Nephron (organoid): ENCODE data around the gene SHB.

Experiments
- H3K27ac Mint-ChIP-seq, 3 experiments: 2 replicates each; pipeline ENCODE4 v1.8.0; 2020; ENCODE audit warnings: mixed read lengths in 3 of 3, mild to moderate bottlenecking in 2 of 3, moderate library complexity in 1 of 3
- H3K27me3 Mint-ChIP-seq: 2 replicates; pipeline ENCODE4 v1.8.0; 2021; ENCODE audit warnings: low read depth, mild to moderate bottlenecking, moderate library complexity, mixed read lengths
- H3K36me3 Mint-ChIP-seq: 2 replicates; pipeline ENCODE4 v1.8.0; 2020; ENCODE audit warnings: low read depth, mixed read lengths
- H3K4me1 Mint-ChIP-seq: 2 replicates; pipeline ENCODE4 v1.8.0; 2020; ENCODE audit warnings: mixed read lengths
- H3K4me3 Mint-ChIP-seq, 3 experiments: 2 replicates each; pipeline ENCODE4 v1.8.0; 2020; ENCODE audit warnings: mild to moderate bottlenecking in 3 of 3, mixed read lengths in 3 of 3, moderate library complexity in 2 of 3
- H3K9me3 Mint-ChIP-seq: 2 replicates; pipeline ENCODE4 v1.8.0; 2020; ENCODE audit warnings: mixed read lengths
- CTCF ChIP-seq, 3 experiments: fragments of 200-600 bp; sonication (generic); IDR thresholded peaks; one replicate each; pipeline ENCODE4 v1.5.0; 2021; ENCODE audit warnings: antibody characterized with exemption in 3 of 3; ENCODE audit not compliant: unreplicated experiment in 3 of 3

Gene SHB

GRCh38 chr9:38079461-38080031 lies 10.5 kb upstream of the SHB start:
- peaks cover 6% of the 10 kb centered on the region for H3K4me1 Mint-ChIP-seq
- H3K4me3 Mint-ChIP-seq: no peak overlapping the region
- H3K27ac Mint-ChIP-seq: no peak overlapping the region
- no peaks in the 10 kb centered on the region for H3K36me3 Mint-ChIP-seq
- TF ChIP-seq CTCF (IDR thresholded peaks at IDR 0.05; ENCODE audit: unreplicated experiment in 3 of 3): no peak
- H3K9me3 Mint-ChIP-seq: no peaks in the 10 kb centered on the region
- no peaks in the 10 kb centered on the region for H3K27me3 Mint-ChIP-seq

GRCh38 chr9:38075272-38075671 lies 6.2 kb upstream of the SHB start:
- H3K9me3 Mint-ChIP-seq: no peaks in the 10 kb centered on the region
- H3K4me1 Mint-ChIP-seq: peaks cover 13% of the 10 kb centered on the region

GRCh38 chr9:38074441-38074961 lies 5.5 kb upstream of the SHB start:
- Mint-ChIP-seq H3K27me3 (peaks cover 8% of the 10 kb centered on the region), H3K9me3 (no peaks in the 10 kb centered on the region), H3K36me3 (no peaks in the 10 kb centered on the region), H3K4me3 (no peak overlapping the region), H3K4me1 (peaks cover 17% of the 10 kb centered on the region), H3K27ac (no peak overlapping the region)
- no peak for TF ChIP-seq CTCF (IDR thresholded peaks at IDR 0.05; ENCODE audit: unreplicated experiment in 3 of 3)

More at GRCh38 chr9:38075272-38075671, 6.2 kb upstream of the SHB start:
- Mint-ChIP-seq H3K36me3 (no peaks in the 10 kb centered on the region), H3K27ac (no peak overlapping the region), H3K27me3 (peaks cover 4% of the 10 kb centered on the region), H3K4me3 (no peak overlapping the region)
- TF ChIP-seq CTCF (IDR thresholded peaks at IDR 0.05; ENCODE audit: unreplicated experiment in 3 of 3): no peak

- Mint-ChIP-seq H3K4me1 (peaks cover 18% of the 10 kb centered on the region), H3K36me3 (no peaks in the 10 kb centered on the region), H3K9me3 (no peaks in the 10 kb centered on the region)
These were observed 4.9 kb upstream of the SHB start for GRCh38 chr9:38073882-38074281.

GRCh38 chr9:38071470-38072134 lies 2.6 kb upstream of the SHB start:
- no peaks in the 10 kb centered on the region for H3K36me3 Mint-ChIP-seq
- H3K27me3 Mint-ChIP-seq: peaks cover 11% of the 10 kb centered on the region
- no peak for TF ChIP-seq CTCF (IDR thresholded peaks at IDR 0.05; ENCODE audit: unreplicated experiment in 3 of 3)
- peak overlapping the region in 1 of 3 experiments; percentile 35 for H3K27ac Mint-ChIP-seq
- no peaks in the 10 kb centered on the region for H3K9me3 Mint-ChIP-seq
- peak overlapping the region; percentile 35 to 89 (median 38) for H3K4me3 Mint-ChIP-seq
- H3K4me1 Mint-ChIP-seq: peaks cover 23% of the 10 kb centered on the region

More at GRCh38 chr9:38073882-38074281, 4.9 kb upstream of the SHB start:
- no peak overlapping the region for H3K4me3 Mint-ChIP-seq
- H3K27me3 Mint-ChIP-seq: peaks cover 8% of the 10 kb centered on the region
- TF ChIP-seq CTCF (IDR thresholded peaks at IDR 0.05; ENCODE audit: unreplicated experiment in 3 of 3): no peak
- no peak overlapping the region for H3K27ac Mint-ChIP-seq
